Prostate gland (tissue), 2 donors: ENCODE measurements around the gene NOC2L.

Experiments
- CTCF ChIP-seq, 4 experiments: fragments of 200-600 bp in 2 of 4; fragments of 450-650 bp in 2 of 4; sonication (generic) in 2 of 4; IDR thresholded peaks; 1 replicate in 3 of 4; 2 replicates in 1 of 4; pipeline ENCODE4 v1.5.1; 2016 to 2019; ENCODE audit warnings: antibody characterized with exemption in 4 of 4, mild to moderate bottlenecking in 2 of 4, moderate library complexity in 2 of 4
- POLR2A ChIP-seq: fragments of 450-650 bp; IDR thresholded peaks from one replicate; pipeline ENCODE4 v1.6.1; 2016; ENCODE audit warnings: antibody characterized with exemption, mild to moderate bottlenecking
- POLR2AphosphoS5 ChIP-seq: sonication (generic); formaldehyde crosslinking; IDR thresholded peaks from one replicate; pipeline ENCODE4 v1.6.1; 2017; ENCODE audit warnings: antibody characterized with exemption

GRCh38 chr1:920010-920409, 39.0 kb downstream of the NOC2L start:
- TF ChIP-seq CTCF (IDR thresholded peaks at IDR 0.05) (no peak), POLR2A (no peak), POLR2AphosphoS5 (no peak)
